Left ventricle myocardium inferior (tissue), 1 donor: ENCODE results near the gene PARD3. TPM values are rescaled to one million over a fixed set of nuclear protein-coding genes. Genes with fewer than 3 reads are reported as not detected.
"Not testable (repeated sequence)": the region's sequence is repeated elsewhere in the genome, so short reads cannot be mapped to it uniquely, and the experiment has no call there.

Source experiments
- DNase-seq: peaks from one replicate; pipeline ENCODE4 v3.0.0-alpha.2; 2020
- H3K27ac ChIP-seq: fragments of 200-600 bp; replicated peaks from 2 replicates; pipeline ENCODE4 v1.8.0; 2021
- H3K27me3 ChIP-seq: fragments of 200-600 bp; 2 replicates; pipeline ENCODE4 v1.8.0; 2021; ENCODE audit warnings: low read depth
- H3K36me3 ChIP-seq: fragments of 200-600 bp; 2 replicates; pipeline ENCODE4 v1.8.0; 2021
- H3K4me1 ChIP-seq: fragments of 200-600 bp; 2 replicates; pipeline ENCODE4 v1.8.0; 2021
- H3K4me3 ChIP-seq: fragments of 200-600 bp; 2 replicates; pipeline ENCODE4 v1.8.0; 2021; ENCODE audit warnings: mild to moderate bottlenecking, moderate library complexity
- H3K9me3 ChIP-seq: fragments of 200-600 bp; replicated peaks from 2 replicates; pipeline ENCODE4 v1.8.0; 2021
- intact Hi-C: fragments of 100-400 bp; cut with micrococcal nuclease; formaldehyde crosslinking; loops from one replicate; pipeline ENCODE4 v1.11.0; 2022
- total RNA-seq: library from RNA; stranded (reverse); fragmentation: NEBNext Ultra II Directional; extraction: Animal tissue kit (Norgen Biotek cat#: 25700); gene quantifications from one replicate; pipeline ENCODE4 v1.2.1, GENCODE V29; 2021
- TF ChIP-seq, protein P1 (sequence below): fragments of 200-600 bp; IDR thresholded peaks from 2 replicates; pipeline ENCODE4 v1.8.0; 2021; ENCODE audit warnings: antibody characterized with exemption, mild to moderate bottlenecking, borderline replicate concordance
- donor health status: DM: no; HTN: yes; CAD: no; lungs with severe emphysema.

PARD3 gene
- total RNA-seq, 1 donor from 2014 or later: 29.6 TPM

DNA sequence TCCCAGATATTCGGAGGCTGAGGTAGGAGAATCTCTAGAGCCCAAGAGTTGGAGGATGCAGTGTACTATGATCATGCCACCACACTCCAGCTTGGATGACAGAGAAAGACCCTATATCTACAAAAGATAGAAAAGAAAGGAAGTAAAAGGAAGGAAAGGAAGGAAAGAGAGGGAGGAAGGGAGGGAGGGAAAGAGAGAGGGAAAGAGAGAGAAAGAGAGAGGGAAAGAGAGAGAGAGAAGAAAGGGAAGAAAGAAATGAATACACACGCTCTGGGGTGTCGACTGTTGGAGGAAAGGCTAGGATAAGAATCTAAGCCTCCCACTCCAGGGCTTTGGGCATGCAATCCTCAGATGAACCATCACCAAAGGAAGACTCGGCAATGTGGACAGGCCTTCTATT, 69.9 kb downstream of the PARD3 start:
- Histone ChIP-seq H3K9me3 (no peaks in the 10 kb centered on the region), H3K27ac (no peak overlapping the region), H3K27me3 (no peaks in the 10 kb centered on the region), H3K36me3 (no peaks in the 10 kb centered on the region), H3K4me1 (peaks cover 39% of the 10 kb centered on the region), H3K4me3 (no peak overlapping the region)
- TF ChIP-seq, protein P1, sequence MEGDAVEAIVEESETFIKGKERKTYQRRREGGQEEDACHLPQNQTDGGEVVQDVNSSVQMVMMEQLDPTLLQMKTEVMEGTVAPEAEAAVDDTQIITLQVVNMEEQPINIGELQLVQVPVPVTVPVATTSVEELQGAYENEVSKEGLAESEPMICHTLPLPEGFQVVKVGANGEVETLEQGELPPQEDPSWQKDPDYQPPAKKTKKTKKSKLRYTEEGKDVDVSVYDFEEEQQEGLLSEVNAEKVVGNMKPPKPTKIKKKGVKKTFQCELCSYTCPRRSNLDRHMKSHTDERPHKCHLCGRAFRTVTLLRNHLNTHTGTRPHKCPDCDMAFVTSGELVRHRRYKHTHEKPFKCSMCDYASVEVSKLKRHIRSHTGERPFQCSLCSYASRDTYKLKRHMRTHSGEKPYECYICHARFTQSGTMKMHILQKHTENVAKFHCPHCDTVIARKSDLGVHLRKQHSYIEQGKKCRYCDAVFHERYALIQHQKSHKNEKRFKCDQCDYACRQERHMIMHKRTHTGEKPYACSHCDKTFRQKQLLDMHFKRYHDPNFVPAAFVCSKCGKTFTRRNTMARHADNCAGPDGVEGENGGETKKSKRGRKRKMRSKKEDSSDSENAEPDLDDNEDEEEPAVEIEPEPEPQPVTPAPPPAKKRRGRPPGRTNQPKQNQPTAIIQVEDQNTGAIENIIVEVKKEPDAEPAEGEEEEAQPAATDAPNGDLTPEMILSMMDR: no peak
- intact Hi-C loops: no loop called here
- DNase-seq: no peak

DNA sequence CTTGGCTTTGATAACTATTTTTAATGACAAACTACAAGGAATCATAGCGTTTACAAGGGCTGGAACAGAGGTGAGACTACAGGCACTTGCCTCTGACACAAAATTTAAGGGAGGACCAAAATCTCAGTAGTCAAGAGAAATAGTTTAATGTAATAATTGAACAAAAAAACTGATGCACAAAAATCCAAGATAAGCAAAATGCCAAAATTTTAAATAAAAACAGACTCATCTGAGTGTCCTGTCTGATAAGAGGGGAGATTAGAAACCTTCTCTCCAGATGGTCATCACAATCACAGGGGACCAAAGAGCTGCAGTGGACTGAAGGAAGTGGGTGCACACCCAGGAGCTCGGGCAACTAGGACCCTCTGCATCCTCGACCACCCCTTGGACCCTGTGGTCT, 70.5 kb downstream of the PARD3 start:
- Histone ChIP-seq H3K36me3 (no peaks in the 10 kb centered on the region), H3K9me3 (no peaks in the 10 kb centered on the region), H3K4me3 (no peak overlapping the region), H3K27me3 (no peaks in the 10 kb centered on the region), H3K4me1 (peaks cover 46% of the 10 kb centered on the region), H3K27ac (peak overlapping the region; percentile 72)
- intact Hi-C loops: no loop called here
- no peak for DNase-seq
- TF ChIP-seq, protein P1: no peak

DNA sequence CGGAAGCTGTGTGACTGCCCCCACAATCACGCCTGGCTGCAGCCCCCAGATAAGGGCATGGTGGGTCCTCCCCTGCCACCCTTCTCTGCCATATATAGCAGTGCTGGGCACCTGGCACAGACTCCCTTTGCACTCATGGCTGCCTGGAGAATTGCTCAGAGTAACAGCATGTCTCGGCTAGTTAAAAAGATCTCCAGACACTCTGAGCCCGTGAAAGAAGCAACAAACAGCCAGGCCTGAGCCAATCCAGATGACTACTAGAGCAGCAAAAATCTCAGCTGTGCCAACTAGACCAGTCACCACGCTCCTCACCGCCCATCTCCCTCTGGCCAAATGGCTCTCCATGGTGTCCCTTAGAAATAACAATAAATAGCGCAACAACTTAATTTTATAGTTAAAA, 71.3 kb downstream of the PARD3 start:
- intact Hi-C loops: no loop called here
- no peaks in the 10 kb centered on the region for H3K27me3 ChIP-seq
- no peaks in the 10 kb centered on the region for H3K36me3 ChIP-seq
- peak; percentile 63 for DNase-seq
- peak overlapping the region; percentile 72 for H3K27ac ChIP-seq
- H3K9me3 ChIP-seq: no peaks in the 10 kb centered on the region
- peak overlapping the region; percentile 29 for H3K4me3 ChIP-seq
- TF ChIP-seq, protein P1: no peak
- peaks cover 48% of the 10 kb centered on the region for H3K4me1 ChIP-seq

DNA sequence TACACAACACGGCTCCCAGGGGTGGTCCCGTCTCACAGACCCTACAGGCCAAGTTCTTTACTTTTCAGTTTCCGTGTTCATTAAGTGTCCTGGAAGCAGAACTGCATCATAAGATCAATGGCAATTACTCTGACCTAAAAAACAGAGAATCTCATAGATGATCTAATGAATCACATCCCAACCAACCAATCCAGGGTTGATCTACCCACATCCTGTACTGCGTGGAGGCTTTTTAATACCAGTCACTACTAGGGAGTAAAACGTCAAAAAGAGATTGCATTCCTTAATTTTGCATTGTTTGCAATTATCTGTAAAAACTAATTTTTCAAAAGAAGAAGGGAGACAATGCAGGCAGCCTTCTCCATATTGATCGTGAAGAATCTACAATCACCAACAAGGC, 72.6 kb downstream of the PARD3 start:
- Histone ChIP-seq H3K27me3 (no peaks in the 10 kb centered on the region), H3K27ac (no peak overlapping the region), H3K4me3 (no peak overlapping the region), H3K36me3 (no peaks in the 10 kb centered on the region), H3K4me1 (peaks cover 42% of the 10 kb centered on the region), H3K9me3 (no peaks in the 10 kb centered on the region)
- DNase-seq: no peak
- TF ChIP-seq, protein P1: no peak
- intact Hi-C loops: no loop called here

DNA sequence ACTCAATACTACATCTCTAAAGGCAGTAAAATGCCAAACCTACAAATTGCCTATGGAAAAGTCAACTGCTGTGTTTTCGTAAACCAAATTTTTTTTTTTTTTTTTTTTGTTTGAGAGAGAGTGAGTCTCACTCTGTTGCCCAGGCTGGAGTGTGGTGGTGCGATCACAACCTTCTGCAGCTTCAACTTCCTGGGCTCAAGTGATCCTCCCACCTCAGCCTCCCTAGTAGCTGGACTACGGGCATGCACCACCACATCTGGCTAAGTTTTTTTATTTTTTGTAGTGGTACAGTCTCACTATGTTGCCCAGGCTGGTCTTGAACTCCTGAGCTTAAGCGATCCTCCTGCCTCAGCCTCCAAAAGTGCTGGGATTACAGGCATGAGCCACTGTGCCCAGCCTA, 74.0 kb downstream of the PARD3 start:
- H3K9me3 ChIP-seq, H3K27me3 ChIP-seq, intact Hi-C loops, H3K27ac ChIP-seq, DNase-seq, H3K36me3 ChIP-seq, H3K4me3 ChIP-seq: not testable (repeated sequence)
- H3K4me1 ChIP-seq: peaks cover 42% of the 10 kb centered on the region

DNA sequence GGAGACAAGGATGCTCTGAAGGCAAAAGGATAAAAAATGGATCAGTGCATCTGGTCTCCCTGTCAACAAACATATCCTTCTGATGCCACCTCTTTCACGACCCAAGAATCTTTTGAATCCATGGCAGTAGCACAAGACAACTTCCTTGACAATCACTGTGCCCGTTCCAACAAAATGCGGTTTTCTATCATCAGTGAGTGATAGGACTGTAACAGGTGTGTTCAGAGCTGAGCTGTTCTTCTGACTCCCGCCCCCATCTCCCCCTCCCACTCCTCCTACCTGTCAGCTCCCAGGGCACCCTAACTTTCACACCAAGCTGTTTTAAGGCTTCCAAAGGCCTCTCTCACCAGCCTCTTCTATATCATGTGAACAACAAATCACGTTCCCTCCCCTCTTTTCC, 74.8 kb downstream of the PARD3 start:
- Histone ChIP-seq H3K4me1 (peaks cover 42% of the 10 kb centered on the region), H3K9me3 (no peaks in the 10 kb centered on the region), H3K36me3 (no peaks in the 10 kb centered on the region), H3K27ac (peak overlapping the region; percentile 56), H3K27me3 (no peaks in the 10 kb centered on the region), H3K4me3 (peak overlapping the region; percentile 30)
- intact Hi-C loops: no loop called here
- DNase-seq: no peak
- TF ChIP-seq, protein P1: no peak
